ENCODE data around the gene CDX1.

Gene CDX1

GRCh38 chr5:150120617-150121447 is 45.7 kb upstream of the CDX1 start:
- Mint-ChIP-seq H3K27me3 (ENCODE audit: low read depth) (no peaks in the 10 kb centered on the region), H3K36me3 (ENCODE audit: low read depth) (peaks cover 46% of the 10 kb centered on the region), H3K4me1 (no peaks in the 10 kb centered on the region), H3K27ac (no peak overlapping the region), H3K4me3 (no peak overlapping the region), H3K9me3 (no peaks in the 10 kb centered on the region)
- TF ChIP-seq, protein P1, sequence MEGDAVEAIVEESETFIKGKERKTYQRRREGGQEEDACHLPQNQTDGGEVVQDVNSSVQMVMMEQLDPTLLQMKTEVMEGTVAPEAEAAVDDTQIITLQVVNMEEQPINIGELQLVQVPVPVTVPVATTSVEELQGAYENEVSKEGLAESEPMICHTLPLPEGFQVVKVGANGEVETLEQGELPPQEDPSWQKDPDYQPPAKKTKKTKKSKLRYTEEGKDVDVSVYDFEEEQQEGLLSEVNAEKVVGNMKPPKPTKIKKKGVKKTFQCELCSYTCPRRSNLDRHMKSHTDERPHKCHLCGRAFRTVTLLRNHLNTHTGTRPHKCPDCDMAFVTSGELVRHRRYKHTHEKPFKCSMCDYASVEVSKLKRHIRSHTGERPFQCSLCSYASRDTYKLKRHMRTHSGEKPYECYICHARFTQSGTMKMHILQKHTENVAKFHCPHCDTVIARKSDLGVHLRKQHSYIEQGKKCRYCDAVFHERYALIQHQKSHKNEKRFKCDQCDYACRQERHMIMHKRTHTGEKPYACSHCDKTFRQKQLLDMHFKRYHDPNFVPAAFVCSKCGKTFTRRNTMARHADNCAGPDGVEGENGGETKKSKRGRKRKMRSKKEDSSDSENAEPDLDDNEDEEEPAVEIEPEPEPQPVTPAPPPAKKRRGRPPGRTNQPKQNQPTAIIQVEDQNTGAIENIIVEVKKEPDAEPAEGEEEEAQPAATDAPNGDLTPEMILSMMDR (IDR thresholded peaks at IDR 0.05; ENCODE audit: unreplicated experiment in 3 of 3): no peak

DNA sequence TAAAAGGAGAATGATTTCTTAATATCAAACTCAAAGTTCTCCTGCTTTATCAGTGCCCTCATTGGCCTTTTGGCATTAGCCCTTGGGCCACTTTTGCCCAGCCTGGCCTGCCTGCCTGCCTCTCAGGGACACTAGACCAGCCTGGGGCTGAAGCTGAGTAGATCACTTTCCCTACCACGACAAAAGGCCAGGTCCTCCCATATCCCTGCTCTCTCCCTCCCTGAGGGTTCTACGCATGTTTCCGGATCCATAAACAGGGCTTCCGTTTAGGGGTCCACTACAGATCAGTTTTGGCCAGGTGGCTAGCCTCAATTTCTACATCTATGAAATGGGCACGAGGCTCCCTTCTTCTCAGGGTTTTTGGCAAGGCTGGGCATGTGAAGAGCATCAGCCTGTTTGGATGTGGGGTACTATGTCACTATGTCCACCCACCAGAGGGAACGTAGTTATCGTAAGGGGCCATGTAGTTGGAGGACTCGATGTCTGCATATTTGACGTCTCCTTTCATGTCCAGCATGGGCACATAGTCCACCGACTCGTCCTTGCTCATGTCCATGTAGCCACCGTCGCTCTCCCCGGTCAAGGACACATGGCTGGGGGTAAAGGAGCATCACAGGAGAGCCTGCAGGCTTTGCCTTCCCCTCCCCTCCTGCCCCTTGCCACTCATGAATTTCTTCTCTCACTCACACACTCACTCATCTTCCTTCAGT is 45.0 kb upstream of the CDX1 start:
- Mint-ChIP-seq H3K36me3 (ENCODE audit: low read depth) (peaks cover 54% of the 10 kb centered on the region), H3K4me1 (no peaks in the 10 kb centered on the region), H3K9me3 (no peaks in the 10 kb centered on the region), H3K27me3 (ENCODE audit: low read depth) (no peaks in the 10 kb centered on the region), H3K27ac (no peak overlapping the region), H3K4me3 (no peak overlapping the region)
- TF ChIP-seq, protein P1 (IDR thresholded peaks at IDR 0.05; ENCODE audit: unreplicated experiment in 3 of 3): no peak

GRCh38 chr5:150122158-150122510 is 44.4 kb upstream of the CDX1 start:
- TF ChIP-seq, protein P1 (IDR thresholded peaks at IDR 0.05; ENCODE audit: unreplicated experiment in 3 of 3): no peak
- Mint-ChIP-seq H3K27ac (no peak overlapping the region), H3K9me3 (no peaks in the 10 kb centered on the region), H3K4me3 (no peak overlapping the region), H3K4me1 (no peaks in the 10 kb centered on the region), H3K36me3 (ENCODE audit: low read depth) (peaks cover 54% of the 10 kb centered on the region), H3K27me3 (ENCODE audit: low read depth) (no peaks in the 10 kb centered on the region)

- Mint-ChIP-seq H3K27ac (no peak overlapping the region), H3K9me3 (no peaks in the 10 kb centered on the region), H3K27me3 (ENCODE audit: low read depth) (no peaks in the 10 kb centered on the region), H3K4me3 (no peak overlapping the region), H3K36me3 (ENCODE audit: low read depth) (peaks cover 54% of the 10 kb centered on the region), H3K4me1 (no peaks in the 10 kb centered on the region)
- TF ChIP-seq, protein P1 (IDR thresholded peaks at IDR 0.05; ENCODE audit: unreplicated experiment in 3 of 3): no peak
Observed at GRCh38 chr5:150122536-150123481, 43.8 kb upstream of the CDX1 start.

DNA sequence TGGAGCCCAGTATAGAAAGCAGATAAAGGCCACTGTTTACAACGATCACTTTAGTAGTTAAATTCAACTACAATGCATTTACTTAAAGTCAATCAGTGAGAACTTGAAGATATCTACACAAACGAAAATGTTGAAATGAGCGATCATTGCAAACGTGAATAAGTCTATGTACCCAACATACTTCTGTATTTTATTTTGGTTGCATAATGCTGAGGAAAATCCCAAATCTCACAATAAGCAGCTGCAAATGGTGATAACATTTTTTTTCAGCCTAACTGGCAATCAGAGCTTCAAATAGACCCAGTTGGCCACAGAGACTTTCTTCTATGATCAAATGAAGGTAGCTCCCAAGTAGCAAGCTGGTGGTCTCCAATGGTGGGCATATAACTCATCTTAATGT is 43.0 kb upstream of the CDX1 start:
- Mint-ChIP-seq H3K36me3 (ENCODE audit: low read depth) (peaks cover 52% of the 10 kb centered on the region), H3K27ac (no peak overlapping the region), H3K4me1 (no peaks in the 10 kb centered on the region), H3K27me3 (ENCODE audit: low read depth) (no peaks in the 10 kb centered on the region), H3K9me3 (no peaks in the 10 kb centered on the region), H3K4me3 (no peak overlapping the region)
- TF ChIP-seq, protein P1 (IDR thresholded peaks at IDR 0.05; ENCODE audit: unreplicated experiment in 3 of 3): no peak
